ENCODE measurements around the gene TTYH3.

DNA sequence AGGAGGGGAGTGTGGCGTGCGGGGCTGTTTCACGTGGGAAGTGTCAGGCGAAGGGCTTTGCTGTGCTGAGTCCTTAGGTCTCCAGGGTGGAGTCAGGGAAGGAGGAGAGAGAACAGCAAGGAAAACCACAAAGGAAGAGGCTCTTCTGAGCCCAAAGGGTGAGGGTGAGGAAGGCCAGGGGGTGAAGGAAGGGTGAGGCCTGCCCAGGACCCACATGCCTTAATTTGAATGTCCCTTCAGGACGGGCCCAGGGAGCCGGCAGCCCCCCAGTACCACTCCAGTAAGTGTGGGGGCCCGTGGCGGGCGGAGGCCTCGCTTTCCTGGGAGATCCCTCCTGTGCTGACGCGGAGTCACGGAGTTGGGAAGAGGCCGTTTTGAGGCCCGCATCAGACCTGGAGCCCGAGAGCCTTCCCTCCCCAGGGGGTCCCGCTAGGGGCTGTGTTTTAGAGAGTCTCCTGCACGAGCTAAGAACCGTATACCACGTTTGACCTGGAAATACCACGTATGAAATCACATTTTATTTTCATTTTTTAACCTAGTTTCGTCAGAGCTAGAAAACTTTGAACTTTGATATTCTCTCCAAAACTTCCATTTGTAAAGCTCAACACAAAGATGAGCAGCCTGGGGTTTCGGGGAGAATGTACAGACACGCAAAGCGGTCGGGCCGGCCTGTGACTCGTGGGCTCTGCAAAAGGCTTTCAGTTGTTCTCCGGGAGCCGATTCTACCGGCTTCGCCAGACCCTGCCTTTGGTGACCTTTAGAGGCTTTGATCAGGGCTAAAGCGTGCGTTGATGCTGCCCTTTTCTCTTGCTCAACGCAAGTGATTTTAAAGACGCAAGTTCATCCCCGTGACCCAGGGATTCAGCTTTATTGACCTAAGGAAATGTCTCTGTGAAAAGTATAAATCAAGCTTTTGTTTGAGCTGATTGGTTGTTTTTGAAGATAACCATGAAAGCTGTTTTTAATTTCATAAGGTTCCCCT, 23.6 kb upstream of the TTYH3 start:
- TF ChIP-seq, protein P1, sequence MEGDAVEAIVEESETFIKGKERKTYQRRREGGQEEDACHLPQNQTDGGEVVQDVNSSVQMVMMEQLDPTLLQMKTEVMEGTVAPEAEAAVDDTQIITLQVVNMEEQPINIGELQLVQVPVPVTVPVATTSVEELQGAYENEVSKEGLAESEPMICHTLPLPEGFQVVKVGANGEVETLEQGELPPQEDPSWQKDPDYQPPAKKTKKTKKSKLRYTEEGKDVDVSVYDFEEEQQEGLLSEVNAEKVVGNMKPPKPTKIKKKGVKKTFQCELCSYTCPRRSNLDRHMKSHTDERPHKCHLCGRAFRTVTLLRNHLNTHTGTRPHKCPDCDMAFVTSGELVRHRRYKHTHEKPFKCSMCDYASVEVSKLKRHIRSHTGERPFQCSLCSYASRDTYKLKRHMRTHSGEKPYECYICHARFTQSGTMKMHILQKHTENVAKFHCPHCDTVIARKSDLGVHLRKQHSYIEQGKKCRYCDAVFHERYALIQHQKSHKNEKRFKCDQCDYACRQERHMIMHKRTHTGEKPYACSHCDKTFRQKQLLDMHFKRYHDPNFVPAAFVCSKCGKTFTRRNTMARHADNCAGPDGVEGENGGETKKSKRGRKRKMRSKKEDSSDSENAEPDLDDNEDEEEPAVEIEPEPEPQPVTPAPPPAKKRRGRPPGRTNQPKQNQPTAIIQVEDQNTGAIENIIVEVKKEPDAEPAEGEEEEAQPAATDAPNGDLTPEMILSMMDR (IDR thresholded peaks at IDR 0.05), result no peak
- TF ChIP-seq POLR2A (IDR thresholded peaks at IDR 0.05), result no peak
